Nephron (organoid): ENCODE measurements around the gene C19orf12.

Experiments used
- H3K27ac Mint-ChIP-seq, 3 experiments: 2 replicates each; pipeline ENCODE4 v1.8.0; 2020; ENCODE audit warnings: mixed read lengths in 3 of 3, mild to moderate bottlenecking in 2 of 3, moderate library complexity in 1 of 3
- H3K27me3 Mint-ChIP-seq: 2 replicates; pipeline ENCODE4 v1.8.0; 2021; ENCODE audit warnings: low read depth, mild to moderate bottlenecking, moderate library complexity, mixed read lengths
- H3K36me3 Mint-ChIP-seq: 2 replicates; pipeline ENCODE4 v1.8.0; 2020; ENCODE audit warnings: low read depth, mixed read lengths
- H3K4me1 Mint-ChIP-seq: 2 replicates; pipeline ENCODE4 v1.8.0; 2020; ENCODE audit warnings: mixed read lengths
- H3K4me3 Mint-ChIP-seq, 3 experiments: 2 replicates each; pipeline ENCODE4 v1.8.0; 2020; ENCODE audit warnings: mild to moderate bottlenecking in 3 of 3, mixed read lengths in 3 of 3, moderate library complexity in 2 of 3
- H3K9me3 Mint-ChIP-seq: 2 replicates; pipeline ENCODE4 v1.8.0; 2020; ENCODE audit warnings: mixed read lengths
- TF ChIP-seq, protein P1 (sequence below), 3 experiments: fragments of 200-600 bp; sonication (generic); IDR thresholded peaks; one replicate each; pipeline ENCODE4 v1.5.0; 2021; ENCODE audit warnings: antibody characterized with exemption in 3 of 3; ENCODE audit not compliant: unreplicated experiment in 3 of 3

The C19orf12 gene

DNA sequence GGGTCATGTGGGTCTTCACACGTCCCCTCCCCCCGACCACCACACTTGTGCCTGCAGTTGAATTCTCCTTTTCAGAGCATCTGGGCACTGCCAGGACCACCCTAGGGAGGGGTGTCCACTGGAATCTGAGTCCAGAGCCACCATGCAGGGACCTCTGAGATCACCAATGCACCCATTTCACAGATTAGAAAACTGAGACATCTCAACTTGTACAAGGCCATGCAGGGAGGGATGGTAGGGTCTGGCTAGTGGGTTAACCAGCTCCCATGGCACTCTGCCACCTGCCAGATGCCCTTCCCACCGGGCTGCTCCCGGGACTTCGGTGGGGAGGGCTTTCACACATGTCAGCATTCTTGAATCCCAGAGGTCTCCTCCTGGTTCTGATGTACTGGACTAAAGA, 44.3 kb upstream of the C19orf12 start:
- H3K9me3 Mint-ChIP-seq: no peaks in the 10 kb centered on the region
- H3K27ac Mint-ChIP-seq: no peak overlapping the region
- H3K4me1 Mint-ChIP-seq: no peaks in the 10 kb centered on the region
- peaks cover 15% of the 10 kb centered on the region for H3K27me3 Mint-ChIP-seq
- H3K36me3 Mint-ChIP-seq: no peaks in the 10 kb centered on the region
- TF ChIP-seq, protein P1, sequence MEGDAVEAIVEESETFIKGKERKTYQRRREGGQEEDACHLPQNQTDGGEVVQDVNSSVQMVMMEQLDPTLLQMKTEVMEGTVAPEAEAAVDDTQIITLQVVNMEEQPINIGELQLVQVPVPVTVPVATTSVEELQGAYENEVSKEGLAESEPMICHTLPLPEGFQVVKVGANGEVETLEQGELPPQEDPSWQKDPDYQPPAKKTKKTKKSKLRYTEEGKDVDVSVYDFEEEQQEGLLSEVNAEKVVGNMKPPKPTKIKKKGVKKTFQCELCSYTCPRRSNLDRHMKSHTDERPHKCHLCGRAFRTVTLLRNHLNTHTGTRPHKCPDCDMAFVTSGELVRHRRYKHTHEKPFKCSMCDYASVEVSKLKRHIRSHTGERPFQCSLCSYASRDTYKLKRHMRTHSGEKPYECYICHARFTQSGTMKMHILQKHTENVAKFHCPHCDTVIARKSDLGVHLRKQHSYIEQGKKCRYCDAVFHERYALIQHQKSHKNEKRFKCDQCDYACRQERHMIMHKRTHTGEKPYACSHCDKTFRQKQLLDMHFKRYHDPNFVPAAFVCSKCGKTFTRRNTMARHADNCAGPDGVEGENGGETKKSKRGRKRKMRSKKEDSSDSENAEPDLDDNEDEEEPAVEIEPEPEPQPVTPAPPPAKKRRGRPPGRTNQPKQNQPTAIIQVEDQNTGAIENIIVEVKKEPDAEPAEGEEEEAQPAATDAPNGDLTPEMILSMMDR (IDR thresholded peaks at IDR 0.05; ENCODE audit: unreplicated experiment in 3 of 3): no peak
- no peak overlapping the region for H3K4me3 Mint-ChIP-seq

DNA sequence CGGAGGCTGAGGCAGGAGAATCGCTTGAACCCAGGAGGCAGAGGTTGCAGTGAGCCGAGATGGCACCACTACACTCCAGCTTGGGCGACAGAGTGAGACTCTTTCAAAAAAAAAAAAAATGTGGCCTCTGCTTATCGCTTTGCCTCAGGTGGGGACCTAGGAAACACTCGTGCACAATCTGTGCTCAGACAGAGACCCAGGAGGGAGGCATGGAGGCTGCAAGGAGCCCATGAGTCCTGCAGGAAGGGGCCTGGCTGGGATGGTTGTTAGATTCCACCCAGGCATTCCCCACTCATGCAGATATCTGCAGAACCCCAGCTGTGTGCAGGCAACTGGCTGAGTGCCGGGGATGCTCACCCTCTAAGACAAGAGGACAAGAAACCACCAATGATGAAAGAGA, 43.8 kb upstream of the C19orf12 start:
- no peak overlapping the region for H3K27ac Mint-ChIP-seq
- no peaks in the 10 kb centered on the region for H3K9me3 Mint-ChIP-seq
- TF ChIP-seq, protein P1 (IDR thresholded peaks at IDR 0.05; ENCODE audit: unreplicated experiment in 3 of 3): no peak
- H3K4me3 Mint-ChIP-seq: no peak overlapping the region
- H3K36me3 Mint-ChIP-seq: no peaks in the 10 kb centered on the region
- peaks cover 15% of the 10 kb centered on the region for H3K27me3 Mint-ChIP-seq
- no peaks in the 10 kb centered on the region for H3K4me1 Mint-ChIP-seq

DNA sequence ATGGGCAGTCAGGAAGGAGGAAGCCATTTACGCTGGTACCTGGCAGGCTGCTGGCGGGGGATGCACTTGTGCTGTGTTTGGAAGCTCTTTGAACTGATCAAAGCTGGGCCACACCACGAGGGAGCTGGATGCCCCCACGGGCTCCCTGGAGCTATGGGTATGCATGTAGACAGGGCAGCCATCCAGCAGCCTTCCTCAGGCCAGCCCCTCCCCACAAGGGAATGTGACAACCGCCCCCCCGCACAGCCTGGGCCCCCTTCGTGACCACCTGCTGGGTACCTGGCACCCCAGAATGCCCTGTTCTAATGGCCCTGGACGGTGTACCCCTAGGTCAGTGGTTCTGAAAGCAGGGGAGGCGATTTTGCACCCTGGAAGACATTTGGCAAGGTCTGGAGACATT, 42.5 kb upstream of the C19orf12 start:
- H3K9me3 Mint-ChIP-seq: no peaks in the 10 kb centered on the region

DNA sequence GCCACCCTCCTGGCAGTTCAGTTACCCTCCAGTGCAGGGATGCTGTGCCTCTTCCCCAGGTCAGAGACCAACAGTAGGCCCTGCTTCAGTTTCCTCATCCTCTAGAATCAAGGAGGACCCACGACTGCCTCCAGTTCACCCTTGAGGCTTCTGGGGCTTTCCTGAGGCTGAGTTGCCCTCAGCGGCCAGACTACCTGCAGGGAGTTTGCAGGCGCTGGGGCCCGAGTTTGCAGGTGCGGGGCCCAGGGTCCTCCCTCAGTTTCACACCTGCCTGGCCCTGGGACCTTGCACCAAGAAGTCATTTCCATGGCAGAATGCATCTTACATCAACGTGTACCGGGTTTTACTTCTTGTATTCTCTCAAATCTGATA, 38.9 kb upstream of the C19orf12 start:
- H3K4me1 Mint-ChIP-seq: no peaks in the 10 kb centered on the region
- H3K27me3 Mint-ChIP-seq: peaks cover 22% of the 10 kb centered on the region
- H3K36me3 Mint-ChIP-seq: no peaks in the 10 kb centered on the region
- TF ChIP-seq, protein P1 (IDR thresholded peaks at IDR 0.05; ENCODE audit: unreplicated experiment in 3 of 3): no peak
- H3K9me3 Mint-ChIP-seq: no peaks in the 10 kb centered on the region
- no peak overlapping the region for H3K27ac Mint-ChIP-seq
- no peak overlapping the region for H3K4me3 Mint-ChIP-seq

More for the DNA sequence above, 42.5 kb upstream of the C19orf12 start:
- H3K4me3 Mint-ChIP-seq: no peak overlapping the region
- no peaks in the 10 kb centered on the region for H3K36me3 Mint-ChIP-seq
- H3K4me1 Mint-ChIP-seq: no peaks in the 10 kb centered on the region
- H3K27me3 Mint-ChIP-seq: peaks cover 19% of the 10 kb centered on the region
- no peak overlapping the region for H3K27ac Mint-ChIP-seq
- TF ChIP-seq, protein P1 (IDR thresholded peaks at IDR 0.05; ENCODE audit: unreplicated experiment in 3 of 3): no peak

DNA sequence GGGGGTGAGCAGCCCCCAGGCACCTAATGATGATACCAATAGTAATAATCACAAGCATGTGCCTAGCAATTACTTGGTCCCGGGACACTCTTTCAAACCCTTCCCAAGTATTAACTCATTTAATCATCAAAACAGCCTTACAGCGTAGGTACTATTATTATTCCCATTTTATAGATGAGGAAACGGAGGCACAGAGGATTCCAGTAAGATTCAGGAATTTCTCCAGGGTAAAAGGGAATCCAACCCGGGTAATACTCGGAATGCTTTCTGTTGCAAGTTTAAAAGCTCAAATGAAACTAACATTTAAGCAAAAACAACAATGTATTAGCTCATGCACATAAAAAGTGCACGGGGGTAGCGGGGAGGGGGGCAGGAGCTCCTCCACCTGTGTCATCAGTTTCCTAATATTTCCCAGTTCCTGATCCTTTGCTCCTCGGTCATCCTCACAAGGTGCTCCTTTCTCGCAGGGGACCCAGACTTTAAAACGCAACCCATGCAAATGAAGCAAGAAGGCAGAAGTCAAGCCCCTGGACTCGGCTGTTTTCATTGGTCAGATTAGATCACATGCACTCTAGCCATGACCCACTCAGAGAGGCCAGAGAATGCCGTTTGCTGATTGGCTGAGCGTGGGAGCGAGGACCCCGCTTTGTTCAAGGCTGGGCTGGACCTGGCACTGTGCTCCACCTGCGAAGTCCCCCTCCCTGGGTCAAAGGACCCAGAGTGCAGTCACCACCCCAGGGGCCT, 38.3 kb upstream of the C19orf12 start:
- TF ChIP-seq, protein P1 (IDR thresholded peaks at IDR 0.05; ENCODE audit: unreplicated experiment in 3 of 3): no peak
- Mint-ChIP-seq H3K4me1 (no peaks in the 10 kb centered on the region), H3K27ac (no peak overlapping the region), H3K9me3 (no peaks in the 10 kb centered on the region), H3K4me3 (no peak overlapping the region), H3K36me3 (no peaks in the 10 kb centered on the region), H3K27me3 (peaks cover 22% of the 10 kb centered on the region)

DNA sequence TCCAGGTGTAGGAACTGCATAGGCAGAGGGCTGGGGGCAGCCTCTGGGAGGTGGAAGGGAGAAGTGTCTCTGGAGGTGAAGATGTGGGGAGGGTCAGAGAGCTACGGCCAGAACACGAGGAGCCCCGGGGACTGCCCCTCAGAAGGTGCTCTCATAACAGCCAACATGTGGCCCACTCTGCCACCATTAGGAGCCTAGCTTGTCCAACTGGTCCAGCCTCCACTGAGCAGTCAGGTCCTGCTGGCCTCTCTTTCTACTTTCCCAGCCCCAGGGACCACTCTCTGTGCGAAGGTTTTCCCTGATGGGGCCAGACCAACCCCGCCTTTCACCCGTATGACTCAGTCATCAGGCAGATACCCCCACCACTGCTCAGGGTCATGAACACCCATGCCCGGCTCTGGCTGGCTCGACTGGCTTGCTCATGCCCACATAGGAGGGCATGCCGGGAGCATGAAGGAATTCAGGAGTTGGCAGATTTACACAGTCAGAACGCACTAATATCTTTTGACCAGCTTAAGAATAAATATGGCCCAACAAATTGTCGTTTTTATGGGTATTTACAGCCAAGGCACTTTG, 37.5 kb upstream of the C19orf12 start:
- Mint-ChIP-seq H3K27me3 (peaks cover 22% of the 10 kb centered on the region), H3K27ac (no peak overlapping the region), H3K4me3 (no peak overlapping the region), H3K36me3 (no peaks in the 10 kb centered on the region), H3K9me3 (no peaks in the 10 kb centered on the region), H3K4me1 (no peaks in the 10 kb centered on the region)
- TF ChIP-seq, protein P1 (IDR thresholded peaks at IDR 0.05; ENCODE audit: unreplicated experiment in 3 of 3): no peak
